Measurements from ENCODE around the gene BCAS1. TPM values are rescaled to one million over a fixed set of nuclear protein-coding genes. Genes with fewer than 3 reads are reported as not detected.

BCAS1 gene
- total RNA-seq, 1 experiment from 2014 or later, result 4.0 TPM

GRCh38 chr20:54095824-54096223, 25.4 kb upstream of the BCAS1 start:
- H3K4me2 ChIP-seq, result no peak overlapping the region
- no peak overlapping the region for H2AFZ ChIP-seq
- H3K9me3 ChIP-seq (ENCODE audit: insufficient read depth, low read depth), result no peaks in the 10 kb centered on the region; the same call in 1 of the 2 replicates
- H3F3A ChIP-seq (ENCODE audit: insufficient read depth, low read depth), result no peaks in the 10 kb centered on the region
- H3K4me3 ChIP-seq, result no peak overlapping the region
- intact Hi-C loops (cut with micrococcal nuclease; ENCODE audit: unreplicated experiment), result loop anchor here (1.0 kb wide), 3 partner anchors 29 to 551 kb away; no protein-coding TSS in a partner anchor
- CTCF ChIA-PET, result interaction anchor here (0.7 to 1.8 kb wide), 5 partner anchors 11 to 1849 kb away, joined by 3 to 12 read pairs (median 7); partner anchors contain the start of gene PFDN4
- no peaks in the 10 kb centered on the region for H3K27me3 ChIP-seq (ENCODE audit: insufficient read depth, low read depth)
- TF ChIP-seq, protein P1, sequence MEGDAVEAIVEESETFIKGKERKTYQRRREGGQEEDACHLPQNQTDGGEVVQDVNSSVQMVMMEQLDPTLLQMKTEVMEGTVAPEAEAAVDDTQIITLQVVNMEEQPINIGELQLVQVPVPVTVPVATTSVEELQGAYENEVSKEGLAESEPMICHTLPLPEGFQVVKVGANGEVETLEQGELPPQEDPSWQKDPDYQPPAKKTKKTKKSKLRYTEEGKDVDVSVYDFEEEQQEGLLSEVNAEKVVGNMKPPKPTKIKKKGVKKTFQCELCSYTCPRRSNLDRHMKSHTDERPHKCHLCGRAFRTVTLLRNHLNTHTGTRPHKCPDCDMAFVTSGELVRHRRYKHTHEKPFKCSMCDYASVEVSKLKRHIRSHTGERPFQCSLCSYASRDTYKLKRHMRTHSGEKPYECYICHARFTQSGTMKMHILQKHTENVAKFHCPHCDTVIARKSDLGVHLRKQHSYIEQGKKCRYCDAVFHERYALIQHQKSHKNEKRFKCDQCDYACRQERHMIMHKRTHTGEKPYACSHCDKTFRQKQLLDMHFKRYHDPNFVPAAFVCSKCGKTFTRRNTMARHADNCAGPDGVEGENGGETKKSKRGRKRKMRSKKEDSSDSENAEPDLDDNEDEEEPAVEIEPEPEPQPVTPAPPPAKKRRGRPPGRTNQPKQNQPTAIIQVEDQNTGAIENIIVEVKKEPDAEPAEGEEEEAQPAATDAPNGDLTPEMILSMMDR (conservative IDR thresholded peaks at IDR 0.05), result no peak
- no peak for TF ChIP-seq EZH2 (IDR thresholded peaks at IDR 0.05; ENCODE audit: low read depth)
- no peaks in the 10 kb centered on the region for H4K20me1 ChIP-seq (ENCODE audit: insufficient read depth)
- H3K79me2 ChIP-seq (ENCODE audit: low read depth), result no peaks in the 10 kb centered on the region
- H3K9me2 ChIP-seq (ENCODE audit: insufficient read depth), result no peaks in the 10 kb centered on the region
- BruUV-seq (replicated peaks), result no TSS peak
- peaks cover 8% of the 10 kb centered on the region; the same call in 1 of the 2 replicates for H3K4me1 ChIP-seq (replicated peaks; ENCODE audit: insufficient read depth)
- POLR2A ChIA-PET (ENCODE audit: unreplicated experiment), result no interaction called here
- no peaks in the 10 kb centered on the region for H3K36me3 ChIP-seq (ENCODE audit: low read depth)
- no peak for DNase-seq
- H3K27ac ChIP-seq, result no peak overlapping the region

DNA sequence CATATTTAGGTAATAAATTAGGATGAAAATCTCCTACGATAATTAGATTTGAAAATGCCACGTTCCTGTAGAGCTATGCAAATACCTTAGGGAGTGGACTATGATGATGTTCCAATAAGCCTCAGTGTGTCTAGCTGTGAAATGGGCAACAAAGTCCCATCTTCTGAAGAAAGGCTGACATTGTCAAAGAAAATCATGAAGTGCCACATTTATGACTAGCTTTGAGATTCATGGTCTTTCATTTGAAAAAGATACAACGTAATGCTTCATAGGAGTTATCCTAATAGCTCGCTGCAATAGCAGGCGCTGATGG, 23.8 kb upstream of the BCAS1 start:
- intact Hi-C loops (cut with micrococcal nuclease; ENCODE audit: unreplicated experiment), result no loop called here
- ChIA-PET POLR2A (ENCODE audit: unreplicated experiment) (no interaction called here), CTCF (interaction anchor here (0.7 to 0.8 kb wide), 3 partner anchors 113 to 383 kb away, joined by 3 to 6 read pairs (median 4); no protein-coding TSS in a partner anchor)
- Histone ChIP-seq H3K27me3 (ENCODE audit: insufficient read depth, low read depth) (no peaks in the 10 kb centered on the region), H3F3A (ENCODE audit: insufficient read depth, low read depth) (no peaks in the 10 kb centered on the region), H3K9me2 (ENCODE audit: insufficient read depth) (no peaks in the 10 kb centered on the region), H3K36me3 (ENCODE audit: low read depth) (no peaks in the 10 kb centered on the region), H4K20me1 (ENCODE audit: insufficient read depth) (no peaks in the 10 kb centered on the region), H2AFZ (no peak overlapping the region), H3K4me1 (replicated peaks; ENCODE audit: insufficient read depth) (peaks cover 8% of the 10 kb centered on the region; the same call in 1 of the 2 replicates), H3K27ac (no peak overlapping the region), H3K79me2 (ENCODE audit: low read depth) (no peaks in the 10 kb centered on the region), H3K9me3 (ENCODE audit: insufficient read depth, low read depth) (no peaks in the 10 kb centered on the region; the same call in 1 of the 2 replicates), H3K4me3 (no peak overlapping the region), H3K4me2 (no peak overlapping the region)
- no TSS peak for BruUV-seq (replicated peaks)
- DNase-seq, result no peak
- TF ChIP-seq, protein P1 (conservative IDR thresholded peaks at IDR 0.05), result no peak
- no peak for TF ChIP-seq EZH2 (IDR thresholded peaks at IDR 0.05; ENCODE audit: low read depth)

GRCh38 chr20:54093423-54094267, 23.3 kb upstream of the BCAS1 start:
- Histone ChIP-seq H4K20me1 (ENCODE audit: insufficient read depth) (no peaks in the 10 kb centered on the region), H3F3A (ENCODE audit: insufficient read depth, low read depth) (no peaks in the 10 kb centered on the region), H2AFZ (no peak overlapping the region), H3K79me2 (ENCODE audit: low read depth) (no peaks in the 10 kb centered on the region), H3K9me3 (ENCODE audit: insufficient read depth, low read depth) (no peaks in the 10 kb centered on the region; the same call in 1 of the 2 replicates), H3K4me3 (no peak overlapping the region), H3K9me2 (ENCODE audit: insufficient read depth) (no peaks in the 10 kb centered on the region), H3K36me3 (ENCODE audit: low read depth) (no peaks in the 10 kb centered on the region), H3K4me2 (no peak overlapping the region), H3K27ac (no peak overlapping the region), H3K27me3 (ENCODE audit: insufficient read depth, low read depth) (no peaks in the 10 kb centered on the region), H3K4me1 (replicated peaks; ENCODE audit: insufficient read depth) (peaks cover 8% of the 10 kb centered on the region; the same call in 1 of the 2 replicates)
- ChIA-PET POLR2A (ENCODE audit: unreplicated experiment) (interaction anchor here (0.5 kb wide), 1 partner anchor 232 kb away, joined by 25 read pairs; no protein-coding TSS in a partner anchor), CTCF (interaction anchor here (0.7 to 0.8 kb wide), 2 partner anchors 114 to 154 kb away, joined by 4 to 6 read pairs; no protein-coding TSS in a partner anchor)
- TF ChIP-seq, protein P1 (conservative IDR thresholded peaks at IDR 0.05), result no peak
- no peak for TF ChIP-seq EZH2 (IDR thresholded peaks at IDR 0.05; ENCODE audit: low read depth)
- intact Hi-C loops (cut with micrococcal nuclease; ENCODE audit: unreplicated experiment), result no loop called here
- no TSS peak for BruUV-seq (replicated peaks)
- DNase-seq, result no peak
